Tibial artery (tissue), 4 donors: ENCODE data around the gene SORCS2.

Experiments
- DNase-seq, 2 donors: peaks; one replicate each; pipeline ENCODE4 v3.0.0-alpha.2; 2019
- H3K27ac ChIP-seq, 2 donors: fragments of 200-600 bp; sonication (generic) in 1 of 2; 1 replicate in 1 of 2; 2 replicates in 1 of 2; pipeline ENCODE4 v1.5.1; 2018 to 2019; ENCODE audit warnings: mild to moderate bottlenecking in 1 of 2
- H3K27me3 ChIP-seq, 2 donors: fragments of 200-600 bp; sonication (generic) in 1 of 2; one replicate each; pipeline versions ENCODE4 v1.5.1 to v1.6.0; 2016 to 2019
- H3K36me3 ChIP-seq, 3 donors: fragments of 200-600 bp; sonication (generic) in 2 of 3; one replicate each; pipeline ENCODE4 v1.5.1; 2016 to 2019; ENCODE audit warnings: mild to moderate bottlenecking in 2 of 3
- H3K4me1 ChIP-seq, 4 donors: fragments of 200-600 bp; sonication (generic) in 2 of 4; 1 replicate in 3 of 4; 2 replicates in 1 of 4; pipeline ENCODE4 v1.5.1; 2016 to 2019
- H3K4me3 ChIP-seq, 2 donors: fragments of 200-600 bp; sonication (generic) in 1 of 2; 1 replicate in 1 of 2; 2 replicates in 1 of 2; pipeline ENCODE4 v1.5.1; 2018 to 2019; ENCODE audit warnings: mild to moderate bottlenecking in 2 of 2
- H3K9me3 ChIP-seq, 3 donors: fragments of 200-600 bp; sonication (generic) in 1 of 3; one replicate each; pipeline ENCODE4 v1.5.1; 2016 to 2019
- CTCF ChIP-seq, 2 experiments: fragments of 200-600 bp in 1 of 2; fragments of 450-650 bp in 1 of 2; IDR thresholded peaks; one replicate each; pipeline ENCODE4 v1.5.1; 2017 to 2019; ENCODE audit warnings: antibody characterized with exemption in 2 of 2, mild to moderate bottlenecking in 1 of 2, moderate library complexity in 1 of 2
- intact Hi-C: fragments of 100-400 bp; cut with DNase I; formaldehyde crosslinking; loops from one replicate; pipeline ENCODE4 v1.15.0; 2023; ENCODE audit warnings: low total_unique reads

Gene SORCS2

DNA sequence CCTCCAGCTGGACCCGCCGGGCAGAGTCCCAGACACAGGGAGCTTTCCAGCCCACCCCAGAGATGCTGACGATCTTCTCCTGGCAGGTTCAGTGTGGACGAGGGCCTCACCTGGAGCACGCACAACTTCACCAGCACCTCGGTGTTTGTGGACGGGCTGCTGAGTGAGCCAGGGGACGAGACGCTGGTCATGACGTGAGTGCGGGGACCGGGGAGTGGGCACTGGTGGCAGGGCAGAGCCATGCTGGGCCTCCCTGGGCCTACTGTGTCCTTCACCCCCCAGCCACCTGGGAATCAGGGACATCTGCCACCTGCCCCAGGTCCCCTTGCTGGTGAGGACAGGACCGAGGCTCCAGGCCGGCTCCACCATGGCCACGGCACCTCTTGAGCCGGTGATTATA is 511.8 kb downstream of the SORCS2 start:
- no peak for DNase-seq
- TF ChIP-seq CTCF (IDR thresholded peaks at IDR 0.05), result no peak
- no peaks in the 10 kb centered on the region for H3K36me3 ChIP-seq
- H3K9me3 ChIP-seq, result no peaks in the 10 kb centered on the region
- H3K4me3 ChIP-seq, result no peak overlapping the region
- no peak overlapping the region for H3K27ac ChIP-seq
- intact Hi-C loops, result no loop called here
- H3K4me1 ChIP-seq, result no peaks in the 10 kb centered on the region
- H3K27me3 ChIP-seq, result peaks cover 0 to 62% of the 10 kb centered on the region in 2 donors

- no peak for TF ChIP-seq CTCF (IDR thresholded peaks at IDR 0.05)
- no peak overlapping the region for H3K4me3 ChIP-seq
- no peaks in the 10 kb centered on the region for H3K36me3 ChIP-seq
- no peak overlapping the region for H3K27ac ChIP-seq
- DNase-seq, result no peak
- no peaks in the 10 kb centered on the region for H3K9me3 ChIP-seq
- no peaks in the 10 kb centered on the region for H3K4me1 ChIP-seq
- intact Hi-C loops, result no loop called here
- peaks cover 0 to 60% of the 10 kb centered on the region in 2 donors for H3K27me3 ChIP-seq
Measured at GRCh38 chr4:7704625-7705024, 512.3 kb downstream of the SORCS2 start.

DNA sequence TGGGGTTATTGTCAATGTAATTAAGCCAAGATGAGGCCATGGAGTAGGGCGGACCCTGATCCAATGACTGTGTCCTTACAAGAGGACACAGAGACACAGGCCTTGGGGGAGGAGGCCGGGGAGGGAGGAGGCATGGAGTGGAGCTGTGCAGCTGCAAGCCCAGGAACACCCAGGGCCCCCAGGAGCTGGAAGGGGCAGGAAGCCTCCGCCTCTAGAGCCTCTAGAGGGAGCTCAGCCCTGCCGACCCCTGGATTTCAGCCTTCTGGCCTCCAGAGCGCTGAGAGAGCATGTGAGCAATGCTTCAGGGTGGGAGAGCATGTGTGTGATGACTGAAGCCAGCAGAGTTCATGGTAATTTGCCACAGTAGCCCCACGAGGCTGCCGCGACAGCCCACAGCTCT is 512.7 kb downstream of the SORCS2 start:
- no peak overlapping the region for H3K27ac ChIP-seq
- H3K36me3 ChIP-seq, result no peaks in the 10 kb centered on the region
- no peak for TF ChIP-seq CTCF (IDR thresholded peaks at IDR 0.05)
- no peaks in the 10 kb centered on the region for H3K9me3 ChIP-seq
- H3K4me1 ChIP-seq, result no peaks in the 10 kb centered on the region
- H3K4me3 ChIP-seq, result no peak overlapping the region
- intact Hi-C loops, result no loop called here
- no peak for DNase-seq
- H3K27me3 ChIP-seq, result peaks cover 0 to 57% of the 10 kb centered on the region in 2 donors

DNA sequence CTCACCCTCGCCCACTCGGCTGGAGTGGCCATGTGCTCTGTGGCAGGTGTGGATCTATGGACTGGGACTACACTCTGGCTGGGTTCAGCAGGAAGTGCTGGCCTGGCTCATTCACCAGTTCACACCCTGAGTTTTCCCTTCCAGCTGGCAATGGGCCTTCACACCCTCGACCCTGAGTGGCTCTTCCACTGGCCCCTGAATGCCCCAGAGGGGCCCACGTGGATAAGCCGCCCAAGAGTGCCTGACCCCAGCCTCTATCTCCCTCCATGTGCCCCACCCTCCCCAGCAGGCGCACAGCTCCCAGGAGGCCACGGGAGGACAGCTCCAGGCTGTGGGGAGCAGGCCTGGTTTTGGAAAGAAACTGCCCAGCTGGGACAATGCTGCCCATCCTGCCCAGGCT is 513.3 kb downstream of the SORCS2 start:
- Histone ChIP-seq H3K36me3 (no peaks in the 10 kb centered on the region), H3K4me1 (no peaks in the 10 kb centered on the region), H3K4me3 (no peak overlapping the region), H3K27ac (no peak overlapping the region), H3K9me3 (no peaks in the 10 kb centered on the region), H3K27me3 (peaks cover 0 to 54% of the 10 kb centered on the region in 2 donors)
- intact Hi-C loops, result no loop called here
- no peak for TF ChIP-seq CTCF (IDR thresholded peaks at IDR 0.05)
- DNase-seq, result no peak

DNA sequence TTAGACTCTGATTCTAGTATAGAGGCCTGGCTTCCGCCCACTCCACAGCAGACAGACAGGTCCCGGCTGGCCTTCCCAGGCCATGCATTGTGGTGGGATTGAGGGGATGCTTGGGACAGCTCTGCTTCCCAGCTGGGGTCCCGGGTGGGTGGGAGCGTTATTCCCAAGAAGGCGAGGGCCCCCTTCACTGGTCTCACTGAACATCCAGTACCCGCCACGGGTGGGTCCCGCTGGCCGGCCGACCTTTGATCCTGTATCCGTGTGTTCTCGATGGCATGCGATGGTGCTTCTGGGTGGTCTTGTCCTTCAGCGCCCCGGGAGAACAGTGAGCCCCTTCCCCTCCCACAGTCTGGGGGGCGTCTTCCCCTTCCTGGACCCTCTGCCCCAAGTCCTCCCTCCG is 515.9 kb downstream of the SORCS2 start:
- intact Hi-C loops, result no loop called here
- no peak for DNase-seq
- H3K4me1 ChIP-seq, result no peaks in the 10 kb centered on the region
- H3K4me3 ChIP-seq, result no peak overlapping the region
- H3K9me3 ChIP-seq, result no peaks in the 10 kb centered on the region
- H3K27me3 ChIP-seq, result peaks cover 0 to 34% of the 10 kb centered on the region in 2 donors
- no peaks in the 10 kb centered on the region for H3K36me3 ChIP-seq
- no peak for TF ChIP-seq CTCF (IDR thresholded peaks at IDR 0.05)
- no peak overlapping the region for H3K27ac ChIP-seq

DNA sequence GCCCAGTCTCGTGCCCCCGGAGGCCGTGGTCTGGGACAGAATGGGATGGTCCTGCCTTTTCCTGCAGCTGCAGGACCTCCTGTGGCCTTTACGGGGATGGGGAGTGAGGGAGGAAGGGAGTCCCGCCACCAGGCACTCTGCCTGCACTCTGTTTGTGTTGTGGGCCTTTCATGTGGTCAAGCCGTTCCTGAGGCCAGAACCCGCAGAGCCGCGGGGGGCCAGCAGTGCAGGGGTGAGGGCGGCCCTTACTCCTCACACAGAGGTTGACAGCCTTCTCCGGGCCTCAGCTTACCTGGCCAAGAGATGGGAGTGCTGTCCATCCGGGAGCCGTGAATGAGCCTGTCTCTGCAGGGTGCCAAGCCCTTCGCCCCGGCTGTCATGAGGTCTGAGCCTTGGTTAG is 516.6 kb downstream of the SORCS2 start:
- H3K4me1 ChIP-seq, result no peaks in the 10 kb centered on the region
- no peaks in the 10 kb centered on the region for H3K36me3 ChIP-seq
- DNase-seq, result no peak
- H3K27ac ChIP-seq, result no peak overlapping the region
- no peak for TF ChIP-seq CTCF (IDR thresholded peaks at IDR 0.05)
- intact Hi-C loops, result no loop called here
- no peak overlapping the region for H3K4me3 ChIP-seq
- H3K9me3 ChIP-seq, result peaks cover 0 to 3% (median 0%) of the 10 kb centered on the region in 3 donors
- peaks cover 0 to 29% of the 10 kb centered on the region in 2 donors for H3K27me3 ChIP-seq
